Measurements from ENCODE around the gene SLC39A5.
"Not testable (repeated sequence)": the region's sequence is repeated elsewhere in the genome, so short reads cannot be mapped to it uniquely, and the experiment has no call there.

The SLC39A5 gene

GRCh38 chr12:56252649-56253048 is 22.8 kb downstream of the SLC39A5 start:
- DNase-seq, result no peak

GRCh38 chr12:56253091-56253490 is 23.2 kb downstream of the SLC39A5 start:
- no peak for DNase-seq

- DNase-seq, result no peak
Observed at GRCh38 chr12:56255671-56256070, 25.8 kb downstream of the SLC39A5 start.

- DNase-seq, result no peak
Observed at GRCh38 chr12:56256326-56256960, 26.6 kb downstream of the SLC39A5 start.

GRCh38 chr12:56257071-56257470 is 27.2 kb downstream of the SLC39A5 start:
- no peak for DNase-seq

GRCh38 chr12:56257491-56258067 is 27.7 kb downstream of the SLC39A5 start:
- DNase-seq, result no peak

- no peak for DNase-seq
Observed at GRCh38 chr12:56258068-56258819, 28.4 kb downstream of the SLC39A5 start, which contains the start of gene ANKRD52. TSS of gene ANKRD52 (minus strand) at chr12:56258384. CDS start at chr12:56258269, 115 bp downstream.

GRCh38 chr12:56258820-56259183 is 29.0 kb downstream of the SLC39A5 start:
- no peak for DNase-seq

GRCh38 chr12:56260380-56260779 is 30.5 kb downstream of the SLC39A5 start:
- no peak for DNase-seq

- no peak for DNase-seq
Observed at GRCh38 chr12:56260921-56261320, 31.1 kb downstream of the SLC39A5 start.

- DNase-seq, result no peak
Observed at GRCh38 chr12:56261503-56262232, 31.8 kb downstream of the SLC39A5 start.

- not testable (repeated sequence) for DNase-seq
Observed at GRCh38 chr12:56262955-56263354, 33.1 kb downstream of the SLC39A5 start.

- not testable (repeated sequence) for DNase-seq
Observed at GRCh38 chr12:56266068-56266692, 36.3 kb downstream of the SLC39A5 start.

- no peak for DNase-seq
Observed at GRCh38 chr12:56266693-56267442, 37.0 kb downstream of the SLC39A5 start, which contains the start of gene COQ10A. TSS of gene COQ10A (plus strand) at chr12:56266942. CDS start at chr12:56267119, 177 bp downstream.

GRCh38 chr12:56267443-56268071 is 37.7 kb downstream of the SLC39A5 start:
- DNase-seq, result no peak

- no peak for DNase-seq
Observed at GRCh38 chr12:56271031-56271430, 41.2 kb downstream of the SLC39A5 start.

GRCh38 chr12:56272468-56272867 is 42.6 kb downstream of the SLC39A5 start:
- DNase-seq, result not testable (repeated sequence)

- DNase-seq, result no peak
Observed at GRCh38 chr12:56274299-56274698, 44.4 kb downstream of the SLC39A5 start.

- no peak for DNase-seq
Observed at GRCh38 chr12:56278905-56279304, 49.1 kb downstream of the SLC39A5 start.

- DNase-seq, result no peak
Observed at GRCh38 chr12:56280849-56281248, 51.0 kb downstream of the SLC39A5 start.

GRCh38 chr12:56282030-56282429 is 52.2 kb downstream of the SLC39A5 start:
- no peak for DNase-seq

Measured in cortex of kidney (tissue), 1 donor.